ENCODE results near the gene ZNF396. TPM values are rescaled to one million over a fixed set of nuclear protein-coding genes. Genes with fewer than 3 reads are reported as not detected.

The ZNF396 gene
- total RNA-seq, result 1 to 10 TPM; 3.2 to 3.5 TPM
- 1 to 10 TPM; 2.4 to 3.9 (median 3.2) TPM for polyA plus RNA-seq (ENCODE audit: insufficient read length in 6 of 6)
- long read RNA-seq, donor 1, partial matches to known transcripts, result 0 of 2 reads
- long read RNA-seq, donor 1, other reads (novel, unspliced or antisense), result 0 of 2 reads
- long read RNA-seq, donor 2, partial matches to known transcripts, result 0 of 2 reads
- long read RNA-seq, donor 2, other reads (novel, unspliced or antisense), result 0 of 2 reads
- long read RNA-seq, donor 3, result 0 reads
- long read RNA-seq, donor 4, result 0 reads
- long read RNA-seq, donor 5, result 0 reads
- long read RNA-seq, donor 6, partial matches to known transcripts, result 0 of 1 reads
- long read RNA-seq, donor 6, other reads (novel, unspliced or antisense), result 0 of 1 reads
- long read RNA-seq, donor 7, partial matches to known transcripts, result 0 of 1 reads
- long read RNA-seq, donor 7, other reads (novel, unspliced or antisense), result 0 of 1 reads
- long read RNA-seq, donor 8, partial matches to known transcripts, result 0 of 1 reads
- long read RNA-seq, donor 8, other reads (novel, unspliced or antisense), result 0 of 1 reads
- long read RNA-seq, donor 9, result 0 reads
- long read RNA-seq, donor 10, result 0 reads
- long read RNA-seq, donor 11, result 0 reads
- long read RNA-seq, donor 12, partial matches to known transcripts, result 0 of 1 reads
- long read RNA-seq, donor 12, other reads (novel, unspliced or antisense), result 0 of 1 reads

DNA sequence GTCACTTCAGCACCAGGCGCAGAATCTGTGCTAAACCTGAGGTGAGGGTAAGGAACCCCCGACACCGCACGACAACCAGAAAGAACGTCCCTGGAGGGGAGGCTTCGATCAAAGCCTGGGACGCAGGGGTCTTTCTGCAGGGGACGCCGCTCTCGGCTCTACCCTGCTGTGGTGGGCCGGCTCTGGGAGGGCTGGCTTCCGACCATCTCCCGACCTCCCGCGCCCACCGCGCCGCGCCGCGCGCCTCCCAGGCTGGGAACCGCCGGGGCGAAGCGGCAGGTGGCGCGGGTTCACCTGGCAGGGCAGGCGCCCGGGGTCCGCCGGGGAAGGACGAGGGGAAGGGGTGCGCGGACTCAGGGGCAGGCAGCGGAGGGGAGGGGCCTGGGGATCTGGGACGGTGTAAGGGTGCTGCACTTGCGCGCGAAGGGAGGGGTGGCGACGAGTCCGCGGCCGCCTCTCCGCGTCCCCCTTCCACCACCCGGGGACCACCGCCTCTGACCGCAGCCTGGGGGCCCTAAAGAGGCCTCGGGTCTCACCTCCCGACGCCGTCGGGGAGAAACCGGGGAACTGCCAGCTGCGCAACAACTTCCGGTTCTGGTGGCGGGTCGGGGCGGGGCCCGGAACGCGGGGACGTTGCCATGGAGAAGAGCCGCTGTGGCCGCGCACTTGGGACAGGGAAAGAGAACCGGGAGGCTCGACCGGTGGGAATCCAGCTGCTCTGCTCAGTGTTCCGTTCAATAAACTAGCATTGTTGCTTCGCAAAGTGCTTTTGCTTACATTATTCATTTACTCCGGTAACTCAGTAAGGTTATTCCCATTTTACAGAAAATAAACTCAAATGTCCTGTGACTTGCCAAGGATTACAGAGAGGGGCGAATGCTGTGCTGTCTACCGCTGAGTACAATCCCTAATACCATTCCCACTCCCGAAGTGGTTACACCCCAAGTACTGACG lies at the start of gene ZNF396:
ZNF396 (minus strand) TSS at position 596 of the 954 bp plus-strand sequence. CDS start 3,045 bp downstream, outside the sequence.
- ATAC-seq (peak; percentile 94), DNase-seq (peak; percentile 61 to 97 (median 86))
- Histone ChIP-seq H3K4me1 (peaks cover 5 to 15% of the 10 kb centered on the region in 2 donors), H3K27ac (peak within 1 kb of the TSS; percentile 42 to 48), H3K9me3 (no peaks in the 10 kb centered on the region), H3K36me3 (no peaks in the 10 kb centered on the region), H3K27me3 (no peaks in the 10 kb centered on the region), H3K4me3 (peak within 1 kb of the TSS; percentile 73 to 84)
- intact Hi-C loops (cut with DNase I), result no loop called here
- TF ChIP-seq CTCF (IDR thresholded peaks at IDR 0.05), result no peak

- no peaks in the 10 kb centered on the region for H3K27me3 ChIP-seq
- no peak for ATAC-seq
- no peak overlapping the region for H3K4me3 ChIP-seq
- no peak for DNase-seq
- TF ChIP-seq CTCF (IDR thresholded peaks at IDR 0.05), result no peak
- H3K9me3 ChIP-seq, result no peaks in the 10 kb centered on the region
- no peak overlapping the region for H3K27ac ChIP-seq
- no peaks in the 10 kb centered on the region for H3K36me3 ChIP-seq
- H3K4me1 ChIP-seq, result peaks cover 0 to 3% of the 10 kb centered on the region in 2 donors
- intact Hi-C loops (cut with DNase I), result no loop called here
Observed at GRCh38 chr18:35426786-35427185, 49.6 kb upstream of the ZNF396 start.

DNA sequence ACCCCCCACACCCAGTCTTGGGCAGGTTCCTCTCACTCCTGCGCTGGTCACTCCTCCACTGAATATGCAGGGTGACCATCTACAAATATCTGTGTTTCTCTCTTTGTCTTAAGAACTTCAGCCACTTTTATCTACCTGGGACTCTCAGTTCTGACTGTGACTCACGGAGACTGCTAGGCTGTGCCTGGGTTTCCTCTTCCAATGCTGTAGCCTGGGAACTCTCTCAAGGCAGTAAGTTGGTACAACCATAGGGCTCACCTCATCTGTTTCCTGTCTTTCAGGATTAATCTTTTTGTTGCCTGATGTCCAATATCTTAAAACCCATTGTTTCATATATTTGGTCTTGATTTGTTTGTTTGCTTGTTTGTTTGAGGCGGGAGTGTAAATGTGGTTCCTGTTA lies 47.2 kb upstream of the ZNF396 start:
- H3K4me3 ChIP-seq, result no peak overlapping the region
- H3K27me3 ChIP-seq, result no peaks in the 10 kb centered on the region
- intact Hi-C loops (cut with DNase I), result no loop called here
- H3K4me1 ChIP-seq, result no peaks in the 10 kb centered on the region
- no peaks in the 10 kb centered on the region for H3K36me3 ChIP-seq
- TF ChIP-seq CTCF (IDR thresholded peaks at IDR 0.05), result no peak
- peaks cover 0 to 3% of the 10 kb centered on the region in 2 donors for H3K9me3 ChIP-seq
- DNase-seq, result no peak
- ATAC-seq, result no peak
- no peak overlapping the region for H3K27ac ChIP-seq

GRCh38 chr18:35422237-35422636 lies 45.1 kb upstream of the ZNF396 start:
- DNase-seq (no peak), ATAC-seq (no peak)
- H3K27me3 ChIP-seq, result no peaks in the 10 kb centered on the region
- intact Hi-C loops (cut with DNase I), result no loop called here
- no peaks in the 10 kb centered on the region for H3K4me1 ChIP-seq
- H3K27ac ChIP-seq, result no peak overlapping the region
- no peak for TF ChIP-seq CTCF (IDR thresholded peaks at IDR 0.05)
- no peak overlapping the region for H3K4me3 ChIP-seq
- H3K36me3 ChIP-seq, result no peaks in the 10 kb centered on the region
- H3K9me3 ChIP-seq, result peaks cover 0 to 19% of the 10 kb centered on the region in 2 donors

Measured in left lung (tissue), 14 donors.